SK-N-SH (cell line): ENCODE data around the gene SDK1.
"Not testable (repeated sequence)": the region's sequence is repeated elsewhere in the genome, so short reads cannot be mapped to it uniquely, and the experiment has no call there.

Experiments
- ELF1 ChIP-seq: IDR thresholded peaks from 2 replicates; pipeline ENCODE4 v1.4.0; 2012
- EP300 ChIP-seq, 2 experiments: IDR thresholded peaks; 2 replicates each; pipeline versions ENCODE4 v1.4.0 to v1.6.1; 2012; ENCODE audit warnings: borderline replicate concordance in 1 of 2, low read depth in 1 of 2, low read length in 1 of 2
- FOXM1 ChIP-seq: IDR thresholded peaks from 2 replicates; pipeline ENCODE4 v1.4.0; 2012; ENCODE audit warnings: low read depth, mild to moderate bottlenecking
- POLR2AphosphoS5 ChIP-seq: IDR thresholded peaks from 2 replicates; pipeline ENCODE4 v1.6.1; 2012; ENCODE audit warnings: low read depth, low read length
- RAD21 ChIP-seq: IDR thresholded peaks from 2 replicates; pipeline ENCODE4 v1.6.1; 2012; ENCODE audit warnings: mild to moderate bottlenecking, low read length
- RXRA ChIP-seq: IDR thresholded peaks from 2 replicates; pipeline ENCODE4 v1.4.0; 2012; ENCODE audit warnings: low read depth, mild to moderate bottlenecking, borderline replicate concordance
- SIN3A ChIP-seq: IDR thresholded peaks from 2 replicates; pipeline ENCODE4 v1.6.1; 2012; ENCODE audit warnings: low read depth, mild to moderate bottlenecking, low read length, moderate library complexity, borderline replicate concordance
- TAF1 ChIP-seq: IDR thresholded peaks from 2 replicates; pipeline ENCODE4 v1.6.1; 2012; ENCODE audit warnings: low read depth, mild to moderate bottlenecking, low read length, moderate library complexity, borderline replicate concordance
- TF ChIP-seq, protein P1 (sequence below): fragments of 200-600 bp; sonication (generic); IDR thresholded peaks from 2 replicates; pipeline ENCODE4 v1.6.1; 2017; ENCODE audit warnings: antibody characterized with exemption, mild to moderate bottlenecking, moderate library complexity
- TF ChIP-seq, protein P2 (sequence below): IDR thresholded peaks from 2 replicates; pipeline ENCODE4 v1.4.0; 2012; ENCODE audit warnings: low read depth
- TF ChIP-seq, protein P3 (sequence below): IDR thresholded peaks from 2 replicates; pipeline ENCODE4 v1.4.0; 2012; ENCODE audit warnings: low read depth, borderline replicate concordance
- TF ChIP-seq, protein P4 (sequence below): fragments of 150-350 bp; IDR thresholded peaks from 2 replicates; pipeline ENCODE4 v1.6.1; 2017; ENCODE audit warnings: antibody characterized with exemption, low read length, low read depth, borderline replicate concordance

DNA sequence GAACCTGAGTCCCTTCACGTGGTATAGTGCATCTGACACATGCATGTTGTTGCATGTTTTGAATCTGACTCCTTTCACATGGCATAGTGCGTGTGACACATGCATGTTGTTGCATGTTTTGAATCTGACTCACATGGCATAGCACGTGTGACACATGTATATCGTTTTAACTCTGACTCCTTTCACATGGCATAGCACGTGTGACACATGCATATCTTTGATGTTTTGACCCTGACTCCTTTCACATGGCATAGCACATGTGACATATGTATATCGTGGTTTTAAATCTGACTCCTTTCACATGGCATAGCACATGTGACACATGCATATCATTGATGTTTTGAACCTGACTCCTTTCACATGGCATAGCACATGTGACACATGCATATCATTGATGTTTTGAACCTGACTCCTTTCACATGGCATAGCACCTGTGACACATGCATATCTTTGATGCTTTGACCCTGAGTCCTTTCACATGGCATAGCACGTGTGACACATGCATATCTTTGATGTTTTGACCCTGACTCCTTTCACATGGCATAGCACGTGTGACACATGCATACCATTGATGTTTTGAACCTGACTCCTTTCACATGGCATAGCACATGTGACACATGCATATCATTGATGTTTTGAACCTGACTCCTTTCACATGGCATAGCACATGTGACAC, 454.9 kb downstream of the SDK1 start:
- TF ChIP-seq, protein P1, sequence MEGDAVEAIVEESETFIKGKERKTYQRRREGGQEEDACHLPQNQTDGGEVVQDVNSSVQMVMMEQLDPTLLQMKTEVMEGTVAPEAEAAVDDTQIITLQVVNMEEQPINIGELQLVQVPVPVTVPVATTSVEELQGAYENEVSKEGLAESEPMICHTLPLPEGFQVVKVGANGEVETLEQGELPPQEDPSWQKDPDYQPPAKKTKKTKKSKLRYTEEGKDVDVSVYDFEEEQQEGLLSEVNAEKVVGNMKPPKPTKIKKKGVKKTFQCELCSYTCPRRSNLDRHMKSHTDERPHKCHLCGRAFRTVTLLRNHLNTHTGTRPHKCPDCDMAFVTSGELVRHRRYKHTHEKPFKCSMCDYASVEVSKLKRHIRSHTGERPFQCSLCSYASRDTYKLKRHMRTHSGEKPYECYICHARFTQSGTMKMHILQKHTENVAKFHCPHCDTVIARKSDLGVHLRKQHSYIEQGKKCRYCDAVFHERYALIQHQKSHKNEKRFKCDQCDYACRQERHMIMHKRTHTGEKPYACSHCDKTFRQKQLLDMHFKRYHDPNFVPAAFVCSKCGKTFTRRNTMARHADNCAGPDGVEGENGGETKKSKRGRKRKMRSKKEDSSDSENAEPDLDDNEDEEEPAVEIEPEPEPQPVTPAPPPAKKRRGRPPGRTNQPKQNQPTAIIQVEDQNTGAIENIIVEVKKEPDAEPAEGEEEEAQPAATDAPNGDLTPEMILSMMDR, result not testable (repeated sequence)
- TF ChIP-seq POLR2AphosphoS5; TAF1; RAD21; FOXM1; RXRA; ELF1; EP300 (IDR thresholded peaks at IDR 0.05; ENCODE audit: borderline replicate concordance in 1 of 2, low read depth in 1 of 2, low read length in 1 of 2); SIN3A: not testable (repeated sequence)
- TF ChIP-seq, protein P2, sequence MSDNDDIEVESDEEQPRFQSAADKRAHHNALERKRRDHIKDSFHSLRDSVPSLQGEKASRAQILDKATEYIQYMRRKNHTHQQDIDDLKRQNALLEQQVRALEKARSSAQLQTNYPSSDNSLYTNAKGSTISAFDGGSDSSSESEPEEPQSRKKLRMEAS, result not testable (repeated sequence)
- TF ChIP-seq, protein P3, sequence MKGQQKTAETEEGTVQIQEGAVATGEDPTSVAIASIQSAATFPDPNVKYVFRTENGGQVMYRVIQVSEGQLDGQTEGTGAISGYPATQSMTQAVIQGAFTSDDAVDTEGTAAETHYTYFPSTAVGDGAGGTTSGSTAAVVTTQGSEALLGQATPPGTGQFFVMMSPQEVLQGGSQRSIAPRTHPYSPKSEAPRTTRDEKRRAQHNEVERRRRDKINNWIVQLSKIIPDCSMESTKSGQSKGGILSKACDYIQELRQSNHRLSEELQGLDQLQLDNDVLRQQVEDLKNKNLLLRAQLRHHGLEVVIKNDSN, result not testable (repeated sequence)
- TF ChIP-seq, protein P4, sequence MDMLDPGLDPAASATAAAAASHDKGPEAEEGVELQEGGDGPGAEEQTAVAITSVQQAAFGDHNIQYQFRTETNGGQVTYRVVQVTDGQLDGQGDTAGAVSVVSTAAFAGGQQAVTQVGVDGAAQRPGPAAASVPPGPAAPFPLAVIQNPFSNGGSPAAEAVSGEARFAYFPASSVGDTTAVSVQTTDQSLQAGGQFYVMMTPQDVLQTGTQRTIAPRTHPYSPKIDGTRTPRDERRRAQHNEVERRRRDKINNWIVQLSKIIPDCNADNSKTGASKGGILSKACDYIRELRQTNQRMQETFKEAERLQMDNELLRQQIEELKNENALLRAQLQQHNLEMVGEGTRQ, result not testable (repeated sequence)
